Testis (tissue), 3 donors: ENCODE results near the gene C12orf76. TPM values are rescaled to one million over a fixed set of nuclear protein-coding genes. Genes with fewer than 3 reads are reported as not detected.

Experiments
- DNase-seq: peaks from one replicate; pipeline ENCODE4 v3.0.0-alpha.2; 2019
- H3K27ac ChIP-seq, 2 donors: fragments of 200-600 bp; sonication (generic); one replicate each; pipeline ENCODE4 v1.5.1; 2019
- H3K27me3 ChIP-seq: fragments of 200-600 bp; sonication (generic); one replicate; pipeline ENCODE4 v1.5.1; 2019
- H3K36me3 ChIP-seq: fragments of 200-600 bp; sonication (generic); one replicate; pipeline ENCODE4 v1.5.1; 2017; ENCODE audit warnings: low read depth; ENCODE audit errors: missing control alignments
- H3K4me1 ChIP-seq: fragments of 200-600 bp; sonication (generic); one replicate; pipeline ENCODE4 v1.5.1; 2019
- H3K4me3 ChIP-seq, 2 donors: fragments of 200-600 bp; sonication (generic); one replicate each; pipeline ENCODE4 v1.5.1; 2017 to 2019
- H3K9me3 ChIP-seq: fragments of 200-600 bp; sonication (generic); one replicate; pipeline ENCODE4 v1.5.1; 2017
- CTCF ChIP-seq, 3 experiments: fragments of 450-650 bp in 2 of 3; fragments of 200-600 bp in 1 of 3; sonication (generic) in 1 of 3; IDR thresholded peaks; one replicate each; pipeline ENCODE4 v1.5.1; 2016 to 2019; ENCODE audit warnings: antibody characterized with exemption in 3 of 3, mild to moderate bottlenecking in 2 of 3, moderate library complexity in 1 of 3
- POLR2A ChIP-seq: fragments of 450-650 bp; IDR thresholded peaks from one replicate; pipeline ENCODE4 v1.6.1; 2017; ENCODE audit warnings: antibody characterized with exemption, mild to moderate bottlenecking, moderate library complexity
- WGBS, 2 donors: methylation state at CpG; one replicate each; pipeline ENCODE4 v1.1.5; 2018; 5-methylcytosine and 5-hydroxymethylcytosine counted together
- intact Hi-C: fragments of 100-400 bp; cut with DNase I; formaldehyde crosslinking; loops from one replicate; pipeline ENCODE4 v1.15.1; 2023; ENCODE audit warnings: low total_unique reads
- polyA plus RNA-seq: library from polyadenylated mRNA; stranded (reverse); fragments of 350-450 nt; fragmentation: Illumina TruSeq; extraction: RNeasy Lipid Tissue Mini Kit (QIAGEN cat#74804); gene quantifications from one replicate; pipeline ENCODE4 v1.2.3, GENCODE V29; 2014; ENCODE audit warnings: low read depth, low replicate concordance; ENCODE audit not compliant: insufficient read depth
- total RNA-seq, 2 donors: library from RNA; depleted of rRNA; stranded (reverse); fragments of >200 nt; gene quantifications; one replicate each; pipeline ENCODE4 v1.2.3, GENCODE V29; 2016

C12orf76 gene
- total and polyA plus RNA-seq, 3 donors from 2014 or later = 28.3 to 32.8 (median 28.7) TPM

- TF ChIP-seq POLR2A (no peak), CTCF (IDR thresholded peaks at IDR 0.05) (no peak)
- Histone ChIP-seq H3K4me1 (no peaks in the 10 kb centered on the region), H3K4me3 (no peak overlapping the region), H3K27ac (no peak overlapping the region), H3K36me3 (no peaks in the 10 kb centered on the region), H3K9me3 (no peaks in the 10 kb centered on the region), H3K27me3 (no peaks in the 10 kb centered on the region)
- intact Hi-C loops = no loop called here
- WGBS, 2 donors = 92 to 94% methylated on average over 3 of the region's 3 CpGs
- no peak for DNase-seq
Measured at GRCh38 chr12:110033888-110034287, 14.4 kb downstream of the C12orf76 start.

GRCh38 chr12:110029290-110029815 lies 19.0 kb downstream of the C12orf76 start:
- Histone ChIP-seq H3K27me3 (no peaks in the 10 kb centered on the region), H3K36me3 (no peaks in the 10 kb centered on the region), H3K27ac (no peak overlapping the region), H3K4me3 (no peak overlapping the region), H3K4me1 (no peaks in the 10 kb centered on the region), H3K9me3 (no peaks in the 10 kb centered on the region)
- no peak for DNase-seq
- WGBS, 2 donors = 84 to 87% methylated on average over 2 of the region's 2 CpGs
- TF ChIP-seq CTCF (IDR thresholded peaks at IDR 0.05) = no peak
- TF ChIP-seq POLR2A = no peak
- intact Hi-C loops = no loop called here

GRCh38 chr12:110028323-110028722 lies 20.0 kb downstream of the C12orf76 start:
- no peaks in the 10 kb centered on the region for H3K36me3 ChIP-seq
- no peak for DNase-seq

GRCh38 chr12:110024051-110024450 lies 24.3 kb downstream of the C12orf76 start:
- intact Hi-C loops = no loop called here
- no peak overlapping the region for H3K27ac ChIP-seq
- DNase-seq = no peak
- TF ChIP-seq CTCF (IDR thresholded peaks at IDR 0.05) = no peak
- TF ChIP-seq POLR2A = no peak
- H3K36me3 ChIP-seq = no peaks in the 10 kb centered on the region
- no peaks in the 10 kb centered on the region for H3K27me3 ChIP-seq
- H3K4me1 ChIP-seq = no peaks in the 10 kb centered on the region
- no peak overlapping the region for H3K4me3 ChIP-seq
- no peaks in the 10 kb centered on the region for H3K9me3 ChIP-seq
- WGBS, 2 donors = 78 to 84% methylated on average over 2 of the region's 2 CpGs

More at GRCh38 chr12:110028323-110028722, 20.0 kb downstream of the C12orf76 start:
- Histone ChIP-seq H3K27ac (no peak overlapping the region), H3K4me3 (no peak overlapping the region), H3K4me1 (no peaks in the 10 kb centered on the region), H3K9me3 (no peaks in the 10 kb centered on the region), H3K27me3 (no peaks in the 10 kb centered on the region)
- TF ChIP-seq CTCF (IDR thresholded peaks at IDR 0.05) (no peak), POLR2A (no peak)
- 80 to 87% methylated on average over 6 of the region's 6 CpGs for WGBS, 2 donors
- intact Hi-C loops = no loop called here
